Esophagus muscularis mucosa (tissue), 4 donors: ENCODE measurements around the gene OVCA2. TPM values are rescaled to one million over a fixed set of nuclear protein-coding genes. Genes with fewer than 3 reads are reported as not detected.

Experiments used
- DNase-seq: peaks from one replicate; pipeline ENCODE4 v3.0.0-alpha.2; 2017; ENCODE audit errors: extremely low spot score
- H3K27ac ChIP-seq, 4 donors: fragments of 200-600 bp; sonication (generic); replicated peaks in 1 of 4; 1 replicate in 3 of 4; 2 replicates in 1 of 4; pipeline ENCODE4 v1.5.1; 2016 to 2019; ENCODE audit warnings: mild to moderate bottlenecking in 1 of 4
- H3K27me3 ChIP-seq, 4 donors: fragments of 200-600 bp; sonication (generic); one replicate each; pipeline versions ENCODE4 v1.5.1 to v1.6.0; 2016 to 2019
- H3K36me3 ChIP-seq, 4 donors: fragments of 200-600 bp; sonication (generic); one replicate each; pipeline ENCODE4 v1.5.1; 2016 to 2019
- H3K4me1 ChIP-seq, 4 donors: fragments of 200-600 bp; sonication (generic); one replicate each; pipeline ENCODE4 v1.5.1; 2016 to 2019
- H3K4me3 ChIP-seq, 4 donors: fragments of 200-600 bp; sonication (generic); 1 replicate in 2 of 4; 2 replicates in 2 of 4; pipeline ENCODE4 v1.5.1; 2016 to 2019; ENCODE audit warnings: mild to moderate bottlenecking in 4 of 4, moderate library complexity in 1 of 4
- H3K9me3 ChIP-seq, 4 donors: fragments of 200-600 bp; sonication (generic); 1 replicate in 3 of 4; 2 replicates in 1 of 4; pipeline ENCODE4 v1.5.1; 2016 to 2019
- CTCF ChIP-seq, 3 experiments: fragments of 200-600 bp in 2 of 3; fragments of 450-650 bp in 1 of 3; sonication (generic) in 2 of 3; IDR thresholded peaks; one replicate each; pipeline ENCODE4 v1.5.1; 2017 to 2019; ENCODE audit warnings: antibody characterized with exemption in 3 of 3, mild to moderate bottlenecking in 2 of 3, moderate library complexity in 1 of 3
- EP300 ChIP-seq: sonication (generic); formaldehyde crosslinking; IDR thresholded peaks from one replicate; pipeline ENCODE4 v1.6.1; 2017; ENCODE audit warnings: antibody characterized with exemption
- POLR2A ChIP-seq: fragments of 450-650 bp; IDR thresholded peaks from one replicate; pipeline ENCODE4 v1.6.1; 2017; ENCODE audit warnings: antibody characterized with exemption, moderate library complexity, mild to moderate bottlenecking, low read depth
- POLR2AphosphoS5 ChIP-seq, 2 donors: sonication (generic); formaldehyde crosslinking; IDR thresholded peaks; one replicate each; pipeline ENCODE4 v1.6.1; 2017; ENCODE audit warnings: antibody characterized with exemption in 2 of 2
- WGBS: methylation state at CpG from one replicate; pipeline ENCODE4 v1.1.5; 2018; 5-methylcytosine and 5-hydroxymethylcytosine counted together
- intact Hi-C: fragments of 100-400 bp; cut with DNase I; formaldehyde crosslinking; loops from one replicate; pipeline ENCODE4 v1.15.1; 2023
- total RNA-seq, 4 donors: library from RNA; depleted of rRNA; stranded (reverse); fragments of >200 nt; gene quantifications; one replicate each; pipeline versions ENCODE4 v1.1.0 to v1.2.1, GENCODE V29; 2016

The OVCA2 gene
- total RNA-seq, 4 donors from 2014 or later, result 34.9 to 38.9 (median 38.0) TPM

- Histone ChIP-seq H3K36me3 (peaks cover 15 to 62% (median 50%) of the 10 kb centered on the region in 4 donors), H3K4me1 (peaks cover 19 to 32% (median 31%) of the 10 kb centered on the region in 4 donors), H3K27me3 (no peaks in the 10 kb centered on the region), H3K9me3 (no peaks in the 10 kb centered on the region), H3K4me3 (peak overlapping the region; percentile 63 to 89 (median 84)), H3K27ac (peak overlapping the region; percentile 84 to 95 (median 92))
- intact Hi-C loops, result loop anchor here (5.0 kb wide), 1 partner anchor 134 kb away; no protein-coding TSS in a partner anchor
- TF ChIP-seq EP300 (no peak), POLR2AphosphoS5 (IDR thresholded peaks at IDR 0.05) (no peak)
- WGBS, result 56% methylated on average over 12 of the region's 16 CpGs
- DNase-seq, result no peak
Measured at GRCh38 chr17:2040942-2041560, 771 bp upstream of the OVCA2 start.

GRCh38 chr17:2042390-2042847 lies 597 bp downstream of the OVCA2 start:
- TF ChIP-seq EP300 (no peak), POLR2A (no peak), CTCF (IDR thresholded peaks at IDR 0.05) (peak in 1 of 3 experiments; percentile 15), POLR2AphosphoS5 (IDR thresholded peaks at IDR 0.05) (no peak)
- Histone ChIP-seq H3K27me3 (no peaks in the 10 kb centered on the region), H3K4me3 (peak overlapping the region; percentile 63 to 89 (median 84)), H3K27ac (peak overlapping the region; percentile 84 to 95 (median 92)), H3K36me3 (peaks cover 6 to 49% (median 36%) of the 10 kb centered on the region in 4 donors), H3K9me3 (no peaks in the 10 kb centered on the region), H3K4me1 (peaks cover 19 to 32% (median 31%) of the 10 kb centered on the region in 4 donors)
- no peak for DNase-seq
- intact Hi-C loops, result loop anchor here (5.0 kb wide), 1 partner anchor 135 kb away; no protein-coding TSS in a partner anchor
- WGBS, result 19% methylated on average over 17 of the region's 17 CpGs

- Histone ChIP-seq H3K4me3 (peak overlapping the region; percentile 63 to 89 (median 84)), H3K4me1 (peaks cover 19 to 32% (median 31%) of the 10 kb centered on the region in 4 donors), H3K9me3 (no peaks in the 10 kb centered on the region), H3K27ac (peak overlapping the region; percentile 84 to 95 (median 92)), H3K36me3 (peaks cover 6 to 43% (median 31%) of the 10 kb centered on the region in 4 donors), H3K27me3 (no peaks in the 10 kb centered on the region)
- no peak for DNase-seq
- intact Hi-C loops, result loop anchor here (5.0 kb wide), 1 partner anchor 136 kb away; no protein-coding TSS in a partner anchor
- TF ChIP-seq POLR2AphosphoS5 (IDR thresholded peaks at IDR 0.05) (no peak), POLR2A (no peak), CTCF (IDR thresholded peaks at IDR 0.05) (no peak), EP300 (no peak)
- 90% methylated on average over 5 of the region's 5 CpGs for WGBS
Measured at GRCh38 chr17:2042933-2043332, 1.1 kb downstream of the OVCA2 start.

- 70% methylated on average over 6 of the region's 6 CpGs for WGBS
- Histone ChIP-seq H3K27ac (peak overlapping the region in 3 of 4 donors; percentile 5 to 95 (median 92)), H3K36me3 (peaks cover 6 to 35% (median 28%) of the 10 kb centered on the region in 4 donors), H3K9me3 (no peaks in the 10 kb centered on the region), H3K4me1 (peaks cover 22 to 36% (median 35%) of the 10 kb centered on the region in 4 donors), H3K4me3 (no peak overlapping the region), H3K27me3 (no peaks in the 10 kb centered on the region)
- DNase-seq, result no peak
- TF ChIP-seq CTCF (IDR thresholded peaks at IDR 0.05), result no peak
- TF ChIP-seq POLR2A, result no peak
- intact Hi-C loops, result loop anchor here (5.0 kb wide), 1 partner anchor 136 kb away; no protein-coding TSS in a partner anchor
Measured at GRCh38 chr17:2043785-2044184, 2.0 kb downstream of the OVCA2 start.

GRCh38 chr17:2044263-2044894 lies 2.6 kb downstream of the OVCA2 start:
- Histone ChIP-seq H3K36me3 (peaks cover 6 to 31% (median 28%) of the 10 kb centered on the region in 4 donors), H3K27ac (peak overlapping the region in 2 of 4 donors; percentile 24 to 44), H3K4me1 (peaks cover 28 to 41% (median 41%) of the 10 kb centered on the region in 4 donors), H3K9me3 (no peaks in the 10 kb centered on the region), H3K27me3 (no peaks in the 10 kb centered on the region), H3K4me3 (no peak overlapping the region)
- TF ChIP-seq CTCF (IDR thresholded peaks at IDR 0.05), result no peak
- TF ChIP-seq POLR2A, result no peak
- TF ChIP-seq POLR2AphosphoS5 (IDR thresholded peaks at IDR 0.05), result no peak
- TF ChIP-seq EP300, result no peak
- intact Hi-C loops, result loop anchor here (5.0 kb wide), 1 partner anchor 137 kb away; no protein-coding TSS in a partner anchor
- WGBS, result 89% methylated on average over 5 of the region's 5 CpGs
- DNase-seq, result no peak
